NT2/D1 (cell line): ENCODE data around the gene HCFC1.

ENCODE experiments used
- SUZ12 ChIP-seq: IDR thresholded peaks from 2 replicates; pipeline ENCODE4 v1.6.1; 2011; ENCODE audit not compliant: insufficient read length, insufficient read depth; ENCODE audit errors: extremely low read depth
- YY1 ChIP-seq: IDR thresholded peaks from 2 replicates; pipeline ENCODE4 v1.6.1; 2011; ENCODE audit not compliant: insufficient read length, insufficient read depth
- ZNF274 ChIP-seq: IDR thresholded peaks from 2 replicates; pipeline ENCODE4 v1.6.1; 2011; ENCODE audit warnings: mild to moderate bottlenecking, low read depth, low read length

DNA sequence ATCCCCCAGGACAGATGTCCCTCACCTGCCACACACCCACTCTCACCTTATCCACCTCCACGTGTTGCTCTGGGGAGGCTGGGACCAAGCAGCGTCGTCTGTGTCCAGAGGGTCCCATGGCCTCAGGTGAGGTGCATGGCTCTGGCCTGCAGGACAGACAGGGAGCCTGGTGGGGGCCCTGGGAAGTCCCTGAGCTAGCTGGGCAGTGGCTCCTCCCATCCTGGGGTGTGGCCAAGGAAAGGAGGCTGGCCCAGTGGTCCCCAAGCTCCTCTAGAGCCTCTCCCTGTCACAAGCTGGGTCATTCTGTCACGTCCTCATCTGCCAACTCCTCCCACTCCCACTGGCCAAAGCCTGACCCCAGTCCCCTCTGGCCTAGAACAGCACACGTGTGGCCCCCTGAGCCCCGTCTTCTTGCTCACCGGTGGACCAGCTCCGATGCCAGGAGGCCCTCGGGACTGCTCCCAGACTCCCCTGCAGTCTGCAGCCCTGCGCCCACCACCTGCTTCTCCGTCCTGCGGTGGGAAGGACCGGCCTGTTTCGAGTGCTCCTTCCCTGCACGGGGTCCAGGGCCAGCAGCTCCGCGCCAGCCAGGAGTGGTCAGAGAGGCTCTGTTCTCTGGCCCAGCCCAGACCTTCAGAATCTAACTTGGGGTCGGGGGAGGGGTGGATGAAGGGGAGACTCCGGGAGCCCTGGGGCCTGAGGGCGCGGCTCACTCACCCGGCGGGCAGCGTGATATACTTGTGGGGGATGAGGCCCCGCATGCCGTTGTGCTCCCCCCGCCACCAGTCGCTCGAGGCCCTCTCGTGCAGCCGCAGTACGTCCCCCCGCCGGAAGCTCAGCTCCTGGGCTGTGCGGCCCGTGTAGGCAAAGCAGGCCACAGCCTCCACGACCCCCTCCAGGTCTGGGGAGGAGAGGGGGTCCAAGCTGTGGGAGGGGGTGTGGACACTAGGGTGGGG, 62.3 kb downstream of the HCFC1 start:
- TF ChIP-seq ZNF274, result no peak
- no peak for TF ChIP-seq YY1
- TF ChIP-seq SUZ12, result no peak
